Left cardiac atrium (tissue), 4 donors: ENCODE data around the gene COX6B2. TPM values are rescaled to one million over a fixed set of nuclear protein-coding genes. Genes with fewer than 3 reads are reported as not detected.

ENCODE experiments used
- ATAC-seq, 2 donors: fragments of 200-7000 bp; cut with Tn5 transposase; one replicate each; pipeline ENCODE4 v1.9.1; 2020; ENCODE audit warnings: mild to moderate bottlenecking in 2 of 2, moderate library complexity in 2 of 2
- DNase-seq: peaks from one replicate; pipeline ENCODE4 v3.0.0-alpha.2; 2020
- intact Hi-C, 2 donors: fragments of 100-400 bp; cut with DNase I; formaldehyde crosslinking; loops; one replicate each; pipeline versions ENCODE4 v1.14.1 to v1.15.1; 2022 to 2023
- total RNA-seq, 2 donors: library from RNA; stranded (reverse); fragmentation: NEBNext Ultra II Directional; extraction: Animal tissue kit (Norgen Biotek cat#: 25700); gene quantifications; one replicate each; pipeline ENCODE4 v1.2.1, GENCODE V29; 2021
- donor health status: DM: no; HTN: yes; CAD: no.
- donor health status: DM: no; HTN: yes; CAD: no; lungs with severe emphysema.
- donor health status: DM: yes; HTN: yes; CAD: no.
- donor health status: Dilated cardiomyopathy.

Gene COX6B2
- total RNA-seq, 2 donors from 2014 or later = not detected

DNA sequence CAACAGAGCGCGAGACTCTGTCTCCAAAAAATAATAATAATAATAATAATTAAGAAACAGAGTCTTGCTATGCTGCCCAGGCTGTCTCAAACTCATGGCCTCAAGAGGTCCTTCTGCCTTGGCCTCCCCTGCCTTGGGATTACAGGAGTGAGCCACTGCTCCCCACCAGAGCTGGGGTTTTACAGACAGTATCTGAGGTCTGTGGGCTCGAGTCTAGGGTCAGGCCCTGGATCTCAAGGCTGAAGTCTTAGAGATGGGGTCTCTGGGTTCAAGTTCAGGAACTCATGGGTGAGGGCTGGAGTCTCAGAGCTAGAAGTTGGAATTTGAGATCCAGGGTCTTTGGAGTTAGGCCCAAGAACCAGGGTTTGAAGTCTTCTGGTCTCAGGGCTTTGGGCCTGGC lies 12.3 kb upstream of the COX6B2 start:
- intact Hi-C loops = no loop called here
- no peak for DNase-seq

DNA sequence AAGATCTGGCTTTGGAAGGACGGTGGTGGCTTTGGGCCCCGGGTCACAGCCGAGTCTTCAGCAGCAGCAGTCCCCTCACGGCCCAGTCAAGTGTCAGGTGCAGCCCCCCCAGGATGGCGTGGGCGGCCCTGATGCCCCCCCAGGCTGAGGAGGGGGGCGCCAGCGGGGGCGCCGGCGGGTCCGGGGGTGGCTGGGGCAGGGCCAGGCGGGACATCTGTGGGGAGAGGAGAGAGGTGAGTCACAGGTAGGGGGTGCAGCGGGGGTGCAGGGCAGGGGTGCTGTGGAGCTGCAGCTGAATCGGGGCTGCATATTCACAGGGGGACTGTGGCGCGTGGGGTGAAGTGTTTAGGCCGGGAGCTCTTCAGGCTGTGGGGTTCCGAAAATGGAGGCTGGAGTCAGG lies 11.4 kb upstream of the COX6B2 start:
- intact Hi-C loops = no loop called here
- DNase-seq (no peak), ATAC-seq (no peak)

More for the DNA sequence above, 12.3 kb upstream of the COX6B2 start:
- no peak for ATAC-seq

DNA sequence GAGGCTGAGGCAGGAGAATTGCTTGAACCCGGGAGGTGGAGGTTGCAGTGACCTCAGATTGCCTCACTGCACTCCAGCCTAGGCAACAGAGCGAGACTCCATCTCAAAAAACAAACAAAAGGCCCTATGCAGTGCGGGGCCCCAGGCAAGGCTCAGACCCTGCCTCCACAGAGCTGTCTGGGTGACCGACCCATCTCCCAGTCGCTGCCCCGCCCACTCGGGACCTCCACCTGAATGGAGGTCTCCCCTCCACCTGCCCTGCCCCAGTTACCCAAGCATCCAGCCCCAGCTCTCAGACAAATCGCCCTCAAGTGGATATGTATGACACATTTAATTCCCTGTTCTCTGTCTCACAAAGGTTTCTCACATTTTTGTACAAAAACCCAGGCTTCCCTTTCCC lies 10.7 kb upstream of the COX6B2 start:
- intact Hi-C loops = no loop called here
- no peak for DNase-seq
- ATAC-seq = no peak

DNA sequence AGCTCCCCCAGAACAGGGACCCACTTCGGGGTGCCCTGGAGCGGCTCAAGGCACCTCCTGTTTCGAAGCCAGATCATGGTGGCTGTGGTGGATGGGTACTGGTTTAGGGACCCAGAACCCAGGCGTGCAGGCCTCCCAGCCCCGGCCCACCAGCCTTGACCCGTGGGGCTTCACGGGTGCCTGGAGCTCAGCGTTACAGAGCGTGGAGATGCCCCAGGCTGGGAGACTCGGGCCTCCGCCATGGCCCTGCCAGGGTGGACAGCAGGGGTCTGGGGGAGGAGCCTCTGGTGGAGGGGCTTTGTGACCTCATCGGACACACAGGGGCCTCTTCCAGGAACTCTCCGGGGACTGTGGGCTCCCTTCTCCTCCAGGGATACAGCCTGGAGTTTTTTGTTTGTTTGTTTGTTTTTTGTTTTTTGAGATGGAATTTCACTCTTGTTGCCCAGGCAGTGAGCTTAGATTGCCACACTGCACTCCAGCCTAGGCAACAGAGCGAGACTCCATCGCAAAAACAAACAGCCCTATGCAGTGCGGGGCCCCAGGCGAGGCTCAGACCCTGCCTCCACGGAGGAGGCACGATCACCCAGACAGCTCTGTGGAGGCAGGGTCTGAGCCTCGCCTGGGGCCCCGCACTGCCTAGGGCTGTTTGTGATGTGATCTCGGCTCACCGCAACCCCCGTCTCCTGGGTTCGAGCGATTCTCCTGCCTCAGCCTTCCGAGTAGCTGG lies 8.6 kb upstream of the COX6B2 start, which contains the start of gene GARIN5B:
Gene GARIN5B, minus strand, starts transcription at position 271 of the 727 bp plus-strand sequence. Its CDS starts 194 bp downstream, at position 77.
- ATAC-seq (no peak), DNase-seq (no peak)
- intact Hi-C loops = no loop called here

DNA sequence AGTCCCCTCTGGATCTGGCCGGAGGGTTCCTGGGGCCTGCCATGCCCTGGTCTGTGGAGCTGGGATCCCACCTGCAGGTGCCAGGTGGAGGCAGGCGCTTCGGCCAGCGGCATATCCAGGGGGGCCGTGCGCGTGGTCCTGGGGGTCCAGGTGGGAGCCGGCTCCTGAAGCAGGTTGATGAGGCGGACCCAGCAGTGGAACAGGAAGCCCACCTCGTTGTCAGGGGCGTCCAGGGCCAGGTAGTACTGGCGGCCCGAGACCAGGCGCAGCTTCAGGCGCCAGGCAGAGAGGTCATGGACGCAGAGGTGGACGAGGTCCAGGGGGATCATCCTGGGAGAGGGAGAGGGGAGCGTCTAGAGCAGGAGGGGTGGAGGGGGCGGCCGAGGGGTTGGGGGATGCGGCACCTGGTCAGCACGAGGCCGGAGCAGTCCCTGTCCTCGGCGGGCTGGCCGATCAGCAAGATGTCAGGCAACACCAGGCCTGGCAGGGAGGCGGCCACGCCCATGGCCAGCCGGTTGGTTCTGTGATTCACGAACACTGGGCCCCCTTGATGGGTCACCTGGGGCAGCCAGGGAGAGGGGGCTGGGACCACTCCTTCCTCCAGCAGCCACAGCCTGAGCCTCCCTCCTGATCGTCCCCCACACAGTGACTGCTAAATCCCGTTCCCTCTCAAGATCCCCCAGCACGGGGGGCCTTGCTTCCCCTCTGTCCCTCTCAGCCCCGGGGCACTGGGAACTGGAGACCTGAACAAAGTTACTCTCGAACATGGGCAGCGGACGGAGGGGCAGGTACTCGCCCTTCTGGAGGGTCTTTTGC lies 7.9 kb upstream of the COX6B2 start:
- intact Hi-C loops = no loop called here
- DNase-seq = no peak
- ATAC-seq = no peak

DNA sequence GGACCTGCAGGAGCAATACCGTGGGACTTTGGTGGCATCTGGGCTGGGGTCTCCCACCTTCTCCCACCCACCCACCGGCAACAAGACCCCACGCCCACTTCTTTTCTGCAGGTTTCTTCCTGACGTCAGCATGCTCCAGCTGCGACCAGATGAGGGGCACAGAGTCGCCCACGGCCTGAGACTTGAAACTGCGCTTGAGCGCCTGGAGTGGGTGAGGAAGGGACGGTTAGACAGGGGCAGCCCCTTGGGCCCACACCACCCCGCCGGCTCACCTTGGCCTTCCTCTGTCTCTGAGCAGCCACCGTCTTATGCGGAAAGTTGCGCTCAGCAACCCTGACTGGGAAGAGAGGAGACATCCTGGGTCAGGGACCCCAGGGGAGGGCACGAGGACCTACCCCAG lies 6.4 kb upstream of the COX6B2 start:
- no peak for ATAC-seq
- intact Hi-C loops = no loop called here

DNA sequence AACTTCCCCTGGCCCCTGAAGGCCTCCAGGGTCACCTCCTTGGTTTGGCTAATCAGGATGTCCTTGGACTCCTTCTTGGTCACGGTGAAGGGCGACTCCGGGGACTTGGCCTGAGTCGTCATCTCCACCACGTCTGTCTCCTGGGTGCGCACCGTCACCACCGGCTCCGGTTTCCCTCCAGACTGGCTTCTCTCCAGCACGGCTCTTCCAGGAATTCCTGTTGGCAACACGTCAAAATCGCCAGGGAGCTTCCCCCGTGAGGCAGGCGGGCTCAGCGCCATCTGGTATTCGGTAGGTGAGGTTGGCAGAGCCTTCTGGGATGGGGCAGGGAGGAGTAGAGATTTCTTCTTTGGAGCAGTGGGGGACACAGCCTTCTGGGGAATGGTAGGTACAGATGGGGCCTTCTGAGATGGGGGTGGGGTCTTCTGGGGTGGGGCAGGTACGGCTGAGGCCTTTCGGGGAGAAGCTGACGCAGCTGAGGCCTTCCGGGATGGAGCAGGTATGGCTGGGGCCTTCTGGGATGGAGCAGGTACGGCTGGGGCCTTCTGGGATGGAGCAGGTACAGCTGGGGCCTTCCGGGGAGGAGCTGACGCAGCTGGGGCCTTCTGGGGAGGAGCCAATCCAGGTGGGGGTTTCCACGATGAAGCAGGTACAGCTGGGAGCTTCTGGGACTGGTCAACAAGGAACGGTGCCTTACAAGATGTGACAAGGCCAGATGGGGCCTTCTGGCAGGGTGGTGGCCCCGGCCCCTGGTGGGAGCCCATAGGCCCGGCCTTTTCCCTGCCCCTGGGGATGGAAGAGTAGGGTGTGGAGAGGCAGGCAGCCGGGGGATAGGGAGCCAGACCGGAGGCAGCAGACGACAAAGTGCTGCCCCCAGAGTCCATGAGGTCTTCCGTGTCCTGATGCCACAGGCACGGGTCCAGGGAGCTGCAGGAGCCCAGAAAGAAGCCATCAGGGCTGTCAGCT lies 4.7 kb upstream of the COX6B2 start:
- ATAC-seq (no peak), DNase-seq (no peak)
- intact Hi-C loops = no loop called here

More for the DNA sequence above, 6.4 kb upstream of the COX6B2 start:
- DNase-seq = no peak

DNA sequence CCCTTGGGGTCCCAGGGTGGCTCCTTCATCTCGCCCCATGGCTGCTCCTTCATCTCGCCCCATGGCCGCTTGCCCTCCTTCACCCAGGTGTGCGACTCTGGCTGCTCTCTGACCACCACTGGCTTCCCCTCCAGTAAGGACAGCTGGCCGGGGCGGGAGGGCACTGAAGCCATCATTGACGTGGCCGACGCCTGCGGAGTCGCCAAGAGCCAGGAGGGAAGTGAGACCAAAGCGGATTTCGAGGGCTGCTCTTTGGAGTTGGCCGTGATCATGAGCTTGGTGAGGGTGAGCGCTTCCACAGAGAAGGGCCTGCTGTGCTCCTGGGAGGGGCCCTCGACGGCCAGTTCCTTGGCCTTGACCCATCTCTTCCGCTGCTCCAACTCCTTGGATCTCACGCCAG lies 4.0 kb upstream of the COX6B2 start:
- no peak for ATAC-seq
- intact Hi-C loops = no loop called here
- no peak for DNase-seq

DNA sequence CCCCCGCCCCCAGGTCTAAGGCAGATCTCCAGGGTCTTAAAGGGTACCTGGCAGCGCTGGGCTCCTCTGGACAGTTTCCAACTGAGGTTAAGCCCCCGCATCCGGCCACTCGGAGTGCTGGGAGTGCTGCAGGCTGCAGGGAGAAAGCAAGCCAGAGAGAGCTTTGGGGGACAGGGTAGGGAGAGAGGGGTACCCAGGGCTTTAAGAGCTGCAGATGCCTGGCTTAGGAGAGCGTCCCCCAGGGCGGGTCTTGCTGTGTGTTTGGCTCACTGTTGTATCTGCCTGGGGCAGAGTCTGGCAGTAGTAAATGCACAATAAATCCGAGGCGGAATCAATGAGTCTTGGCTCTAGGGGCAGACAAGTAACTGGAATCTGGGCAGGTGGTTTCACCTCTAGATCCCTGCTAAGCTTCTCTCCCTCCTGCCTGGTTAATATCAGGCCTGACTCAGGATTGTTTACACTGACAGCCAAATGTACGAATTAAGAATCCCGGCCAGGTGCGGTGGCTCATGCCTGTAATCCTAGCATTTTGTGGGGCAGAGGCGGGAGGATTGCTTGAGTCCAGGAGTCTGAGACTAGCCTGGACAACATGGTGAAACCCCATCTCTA lies 798 bp upstream of the COX6B2 start:
- no peak for DNase-seq
- no peak for ATAC-seq
- intact Hi-C loops = no loop called here

DNA sequence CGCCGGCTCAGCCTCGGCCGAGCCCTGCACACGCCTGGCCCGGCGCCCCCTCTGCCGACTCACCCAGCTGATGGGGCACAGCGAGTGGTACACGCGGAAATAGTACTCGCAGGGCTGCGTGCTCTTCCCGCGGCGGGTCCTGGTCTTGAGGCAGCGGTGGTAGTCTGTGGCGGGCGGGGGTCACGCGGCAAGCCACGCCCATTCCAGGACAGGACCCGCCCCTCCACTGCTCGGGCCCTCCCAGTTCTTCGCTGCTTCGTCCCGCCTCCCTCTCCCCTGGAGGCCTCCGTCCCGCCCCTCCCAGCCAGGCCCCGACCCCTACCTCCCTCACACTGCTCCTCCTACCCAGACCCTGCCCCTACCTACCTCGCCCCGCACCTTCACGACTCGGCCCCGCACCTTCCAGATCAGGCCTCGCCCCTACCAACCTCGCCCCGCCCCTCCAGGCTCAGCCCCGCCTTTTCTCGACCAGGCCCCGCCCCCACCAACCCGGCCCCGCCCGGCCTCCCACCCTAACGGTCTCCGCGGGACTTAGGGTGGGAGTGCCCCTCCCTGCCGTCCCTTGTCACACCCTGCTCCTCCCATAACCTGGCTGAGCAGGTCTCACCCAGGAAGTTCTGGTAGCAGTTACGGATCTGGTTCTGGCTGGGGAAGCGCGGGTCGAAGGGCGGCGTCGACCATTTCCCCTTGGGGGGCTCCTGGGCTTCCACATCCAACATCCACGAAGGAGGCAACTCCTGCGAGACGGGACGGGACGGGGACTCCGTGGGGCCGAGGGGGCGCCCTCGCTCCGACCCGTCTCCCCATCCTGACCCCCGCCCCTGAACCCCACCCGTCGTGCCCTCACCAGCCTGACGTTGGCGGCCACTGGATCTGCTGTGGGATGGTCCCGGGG lies 469 bp downstream of the COX6B2 start:
- intact Hi-C loops = no loop called here
- ATAC-seq = peak; percentile 82 to 90
- DNase-seq = peak; percentile 80

DNA sequence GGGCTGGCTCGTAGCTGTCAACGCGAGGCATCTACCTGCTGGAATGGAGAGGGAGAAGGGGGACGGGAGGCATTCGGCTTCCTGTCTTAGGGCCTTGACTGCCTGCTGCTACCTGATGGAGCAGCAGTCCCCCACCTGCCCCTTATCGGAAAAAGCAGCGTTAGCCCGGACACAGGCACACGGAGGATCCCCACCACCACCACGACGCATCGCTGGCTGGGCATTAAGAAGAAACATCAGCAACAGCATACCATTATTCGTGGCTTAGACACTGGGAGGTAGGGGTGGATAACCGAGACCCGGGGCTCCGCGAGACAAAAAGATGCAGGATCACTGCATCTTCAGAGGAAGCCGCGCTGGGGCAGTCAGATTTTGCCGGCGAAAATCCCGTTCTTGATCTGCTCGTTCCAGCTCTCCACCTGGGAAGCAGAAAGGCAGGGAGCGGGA lies 1.1 kb downstream of the COX6B2 start:
- no peak for ATAC-seq

DNA sequence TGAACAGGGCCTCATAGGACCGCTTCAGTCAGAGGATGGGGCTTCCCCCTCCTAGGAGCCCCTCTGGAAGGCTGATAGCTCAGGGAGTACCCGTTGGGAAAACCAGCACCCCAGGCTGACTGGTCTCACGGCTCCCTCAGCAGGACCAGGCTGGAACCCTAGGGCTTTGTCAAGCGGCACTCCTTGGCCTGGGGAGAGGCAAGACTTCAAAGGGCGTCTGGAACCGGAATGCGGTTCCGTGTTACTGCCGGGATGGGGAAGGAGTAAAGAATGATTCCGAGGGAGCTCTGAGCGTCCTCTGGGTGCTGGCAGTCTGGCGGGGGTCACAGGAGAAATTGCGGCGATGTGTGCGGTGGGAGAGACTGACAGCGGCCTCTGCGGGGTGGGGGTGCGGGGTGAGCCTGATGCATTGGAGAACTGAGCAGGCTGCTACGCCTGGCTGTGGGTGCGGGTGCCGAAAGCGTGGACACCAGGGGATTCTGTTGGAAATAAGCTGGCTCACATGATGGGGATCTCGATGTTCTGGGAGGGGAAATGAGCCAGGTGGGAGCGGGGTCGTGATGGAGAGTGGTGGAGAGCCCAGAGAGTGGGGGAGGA lies 1.9 kb downstream of the COX6B2 start:
- ATAC-seq = no peak
- intact Hi-C loops = no loop called here
- no peak for DNase-seq

More for the DNA sequence above, 1.1 kb downstream of the COX6B2 start:
- DNase-seq = no peak
- intact Hi-C loops = no loop called here

DNA sequence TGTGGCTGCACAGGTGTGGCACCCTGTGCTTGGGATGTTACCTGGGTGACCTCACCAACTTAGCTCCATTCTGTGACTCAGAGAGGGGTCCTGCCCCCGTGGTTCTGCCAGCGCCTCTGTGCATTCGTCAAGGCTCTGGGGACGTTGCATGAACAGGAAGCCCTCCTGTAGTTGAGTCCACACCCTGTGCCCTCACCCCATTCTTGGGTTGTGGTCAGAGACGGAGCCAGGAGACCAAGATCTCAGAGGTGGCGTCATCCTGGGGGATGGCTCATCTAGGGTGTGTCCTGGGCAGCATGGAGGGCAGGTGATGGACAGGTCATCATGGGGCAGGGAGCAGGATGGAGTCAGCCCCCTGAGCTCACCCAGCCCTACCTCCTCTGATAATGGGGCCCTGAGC lies 2.5 kb downstream of the COX6B2 start:
- intact Hi-C loops = no loop called here
- ATAC-seq = no peak
- no peak for DNase-seq

DNA sequence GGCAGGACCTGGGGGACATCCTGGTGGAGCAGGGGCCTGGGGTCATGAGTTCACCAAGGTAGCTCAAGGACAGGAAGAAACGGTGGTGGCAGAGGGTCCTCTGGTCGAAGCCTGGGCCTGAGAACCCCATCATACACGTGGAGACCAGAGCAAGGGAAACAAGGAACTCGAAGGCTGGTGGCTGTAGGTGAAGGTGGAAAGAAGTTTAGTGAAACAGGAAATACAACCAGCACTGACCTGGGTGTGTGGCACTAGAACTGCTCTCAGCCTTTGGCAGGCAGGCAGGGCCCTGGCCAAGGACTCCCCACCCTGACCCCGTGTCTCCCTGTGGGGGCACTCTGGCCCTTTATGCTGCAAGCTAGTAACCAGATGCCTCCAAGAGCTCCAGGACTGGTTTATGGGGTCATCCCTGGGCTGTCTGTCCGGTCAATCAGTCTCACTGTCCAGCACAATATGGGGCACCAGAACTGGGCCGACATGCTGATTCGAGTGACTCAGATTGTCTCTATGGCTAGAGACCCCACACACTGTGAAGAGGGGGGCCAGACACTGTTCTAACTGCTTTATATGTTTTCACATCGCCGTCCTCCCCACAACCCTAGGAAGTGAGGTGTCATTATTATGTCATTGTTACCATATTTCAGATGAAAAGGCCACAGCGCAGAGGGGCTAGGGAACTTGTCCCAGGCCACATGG lies 3.8 kb downstream of the COX6B2 start:
- ATAC-seq = no peak
- intact Hi-C loops = no loop called here
- no peak for DNase-seq

DNA sequence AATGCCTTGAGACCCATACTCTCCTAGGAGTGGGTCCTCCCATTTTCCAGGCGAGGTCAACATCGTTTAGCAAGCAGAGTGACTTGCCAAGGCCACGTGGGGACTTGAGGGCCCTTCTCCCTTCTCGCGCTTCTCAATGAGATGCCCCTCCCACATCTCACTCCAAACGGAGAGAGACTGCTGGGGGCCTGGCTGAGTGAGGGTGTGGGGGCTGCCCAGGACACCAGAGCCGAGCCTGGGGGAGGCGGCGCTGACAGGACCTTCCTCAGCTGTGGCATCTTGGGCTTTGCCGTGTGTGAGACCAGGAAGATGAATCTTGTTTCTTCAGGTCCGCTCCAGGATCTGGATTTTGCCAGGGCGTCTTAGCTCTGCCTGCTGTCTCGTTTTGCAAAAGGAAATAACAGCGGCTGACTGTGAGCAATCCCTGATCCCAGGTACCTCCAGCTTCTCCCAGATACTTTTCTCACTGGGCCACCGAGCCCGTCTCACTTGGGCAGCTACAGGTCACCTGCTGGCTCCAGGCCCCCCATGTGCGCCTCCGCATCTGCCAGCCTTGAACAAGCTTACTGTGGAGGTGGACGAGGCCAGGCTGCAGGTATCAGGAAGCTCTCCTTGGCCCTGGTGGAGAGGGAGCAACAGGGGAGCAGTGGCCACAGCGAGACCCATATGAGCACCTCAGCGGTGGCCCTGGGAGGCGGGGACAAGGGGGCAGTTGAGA lies 6.0 kb downstream of the COX6B2 start:
- DNase-seq (no peak), ATAC-seq (no peak)
- intact Hi-C loops = no loop called here

DNA sequence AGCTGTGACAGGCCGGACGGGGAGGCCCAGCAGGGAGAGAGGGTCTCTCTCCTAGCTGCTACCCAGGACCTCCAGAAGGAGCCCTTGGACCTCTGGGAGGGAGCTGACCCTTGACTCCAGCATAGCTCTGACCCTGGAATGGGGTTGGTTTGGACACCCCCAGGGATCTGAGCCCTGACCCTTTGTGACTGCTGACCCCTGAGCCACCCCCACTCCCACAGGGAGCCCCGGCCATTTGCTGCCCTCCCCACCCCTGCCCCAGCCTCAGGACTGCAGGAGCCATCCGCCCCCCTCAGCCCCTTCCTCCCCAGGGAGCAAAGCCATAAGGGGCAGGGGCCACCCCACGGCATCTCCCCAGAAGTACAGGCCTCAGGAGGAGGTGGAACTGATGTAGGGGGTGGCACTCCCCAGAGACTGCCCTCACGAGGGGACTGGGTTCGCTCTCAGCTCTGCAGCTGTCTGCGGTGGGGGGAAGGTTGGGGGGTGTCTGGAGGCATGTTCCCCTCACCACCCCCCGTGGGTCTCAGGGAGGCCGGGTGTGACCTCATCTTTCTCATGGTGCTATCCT lies 7.0 kb downstream of the COX6B2 start:
- DNase-seq (no peak), ATAC-seq (no peak)
- intact Hi-C loops = no loop called here
